Measurements from ENCODE around the gene ESD.

The ESD gene

GRCh38 chr13:46804391-46804815 is 7.4 kb upstream of the ESD start:
- TF ChIP-seq GATA2 (IDR thresholded peaks at IDR 0.05; ENCODE audit: low read depth, low read length): no peak

GRCh38 chr13:46803586-46803985 is 6.6 kb upstream of the ESD start:
- no peak for TF ChIP-seq GATA3 (IDR thresholded peaks at IDR 0.05; ENCODE audit: low read depth, low read length)

GRCh38 chr13:46801858-46802257 is 4.9 kb upstream of the ESD start:
- TF ChIP-seq GATA3 (IDR thresholded peaks at IDR 0.05; ENCODE audit: low read depth, low read length) (no peak), GATA2 (IDR thresholded peaks at IDR 0.05; ENCODE audit: low read depth, low read length) (no peak)

GRCh38 chr13:46799139-46799538 is 2.2 kb upstream of the ESD start:
- TF ChIP-seq GATA3 (IDR thresholded peaks at IDR 0.05; ENCODE audit: low read depth, low read length) (no peak), GATA2 (IDR thresholded peaks at IDR 0.05; ENCODE audit: low read depth, low read length) (no peak)

- TF ChIP-seq GATA3 (IDR thresholded peaks at IDR 0.05; ENCODE audit: low read depth, low read length): no peak
These were observed 708 bp upstream of the ESD start for GRCh38 chr13:46797501-46798237.

- TF ChIP-seq GATA2 (IDR thresholded peaks at IDR 0.05; ENCODE audit: low read depth, low read length) (no peak), GATA3 (IDR thresholded peaks at IDR 0.05; ENCODE audit: low read depth, low read length) (no peak)
These were observed 839 bp downstream of the ESD start for GRCh38 chr13:46796129-46796514.

GRCh38 chr13:46795321-46795720 is 1.6 kb downstream of the ESD start:
- TF ChIP-seq GATA3 (IDR thresholded peaks at IDR 0.05; ENCODE audit: low read depth, low read length): no peak
- TF ChIP-seq GATA2 (IDR thresholded peaks at IDR 0.05; ENCODE audit: low read depth, low read length): no peak

- no peak for TF ChIP-seq GATA3 (IDR thresholded peaks at IDR 0.05; ENCODE audit: low read depth, low read length)
- no peak for TF ChIP-seq GATA2 (IDR thresholded peaks at IDR 0.05; ENCODE audit: low read depth, low read length)
These were observed 13.5 kb downstream of the ESD start for GRCh38 chr13:46783504-46783903.

- TF ChIP-seq GATA2 (IDR thresholded peaks at IDR 0.05; ENCODE audit: low read depth, low read length) (no peak), GATA3 (IDR thresholded peaks at IDR 0.05; ENCODE audit: low read depth, low read length) (no peak)
These were observed 14.3 kb downstream of the ESD start for GRCh38 chr13:46782691-46783090.

- TF ChIP-seq GATA3 (IDR thresholded peaks at IDR 0.05; ENCODE audit: low read depth, low read length): no peak
- TF ChIP-seq GATA2 (IDR thresholded peaks at IDR 0.05; ENCODE audit: low read depth, low read length): no peak
These were observed 14.9 kb downstream of the ESD start for GRCh38 chr13:46782066-46782465.

GRCh38 chr13:46778890-46779289 is 18.1 kb downstream of the ESD start:
- no peak for TF ChIP-seq GATA2 (IDR thresholded peaks at IDR 0.05; ENCODE audit: low read depth, low read length)
- TF ChIP-seq GATA3 (IDR thresholded peaks at IDR 0.05; ENCODE audit: low read depth, low read length): no peak

- TF ChIP-seq GATA3 (IDR thresholded peaks at IDR 0.05; ENCODE audit: low read depth, low read length) (no peak), GATA2 (IDR thresholded peaks at IDR 0.05; ENCODE audit: low read depth, low read length) (no peak)
These were observed 18.9 kb downstream of the ESD start for GRCh38 chr13:46778095-46778494.

GRCh38 chr13:46775385-46776107 is 21.4 kb downstream of the ESD start:
- TF ChIP-seq GATA2 (IDR thresholded peaks at IDR 0.05; ENCODE audit: low read depth, low read length): no peak
- no peak for TF ChIP-seq GATA3 (IDR thresholded peaks at IDR 0.05; ENCODE audit: low read depth, low read length)

- TF ChIP-seq GATA2 (IDR thresholded peaks at IDR 0.05; ENCODE audit: low read depth, low read length) (no peak), GATA3 (IDR thresholded peaks at IDR 0.05; ENCODE audit: low read depth, low read length) (no peak)
These were observed 23.4 kb downstream of the ESD start for GRCh38 chr13:46773541-46773940.

- TF ChIP-seq GATA3 (IDR thresholded peaks at IDR 0.05; ENCODE audit: low read depth, low read length) (no peak), GATA2 (IDR thresholded peaks at IDR 0.05; ENCODE audit: low read depth, low read length) (no peak)
These were observed 25.3 kb downstream of the ESD start for GRCh38 chr13:46771693-46772092.
